Mesothelial cell of epicardium (in vitro differentiated cells): Measurements from ENCODE around the gene CDK5RAP2. TPM values are rescaled to one million over a fixed set of nuclear protein-coding genes. Genes with fewer than 3 reads are reported as not detected.

Experiments used
- DNase-seq, 2 experiments: peaks; one replicate each; pipeline ENCODE4 v3.0.0; 2021; ENCODE audit warnings: low spot score in 2 of 2; ENCODE audit not compliant: unreplicated experiment in 2 of 2
- H3K27ac Mint-ChIP-seq: 2 replicates; pipeline ENCODE4 v1.8.0; 2021; ENCODE audit warnings: mixed read lengths
- H3K27me3 Mint-ChIP-seq: 2 replicates; pipeline ENCODE4 v1.8.0; 2021; ENCODE audit warnings: low read depth, mixed read lengths
- H3K36me3 Mint-ChIP-seq: 2 replicates; pipeline ENCODE4 v1.8.0; 2021; ENCODE audit warnings: mixed read lengths
- H3K4me1 Mint-ChIP-seq: 2 replicates; pipeline ENCODE4 v1.8.0; 2021; ENCODE audit warnings: mixed read lengths
- H3K4me3 Mint-ChIP-seq: 2 replicates; pipeline ENCODE4 v1.8.0; 2021; ENCODE audit warnings: mild to moderate bottlenecking, moderate library complexity, mixed read lengths
- H3K9me3 Mint-ChIP-seq: 2 replicates; pipeline ENCODE4 v1.8.0; 2021; ENCODE audit warnings: mixed read lengths
- total RNA-seq: library from RNA; stranded (reverse); gene quantifications from 3 replicates; pipeline ENCODE4 v1.2.1, GENCODE V29; 2021
- TF ChIP-seq, protein P1 (sequence below): fragments of 200-600 bp; sonication (generic); IDR thresholded peaks from one replicate; pipeline ENCODE4 v1.5.0; 2021; ENCODE audit warnings: antibody characterized with exemption; ENCODE audit not compliant: unreplicated experiment

The CDK5RAP2 gene
- total RNA-seq, 1 donor from 2014 or later = 71.0 TPM

- TF ChIP-seq, protein P1, sequence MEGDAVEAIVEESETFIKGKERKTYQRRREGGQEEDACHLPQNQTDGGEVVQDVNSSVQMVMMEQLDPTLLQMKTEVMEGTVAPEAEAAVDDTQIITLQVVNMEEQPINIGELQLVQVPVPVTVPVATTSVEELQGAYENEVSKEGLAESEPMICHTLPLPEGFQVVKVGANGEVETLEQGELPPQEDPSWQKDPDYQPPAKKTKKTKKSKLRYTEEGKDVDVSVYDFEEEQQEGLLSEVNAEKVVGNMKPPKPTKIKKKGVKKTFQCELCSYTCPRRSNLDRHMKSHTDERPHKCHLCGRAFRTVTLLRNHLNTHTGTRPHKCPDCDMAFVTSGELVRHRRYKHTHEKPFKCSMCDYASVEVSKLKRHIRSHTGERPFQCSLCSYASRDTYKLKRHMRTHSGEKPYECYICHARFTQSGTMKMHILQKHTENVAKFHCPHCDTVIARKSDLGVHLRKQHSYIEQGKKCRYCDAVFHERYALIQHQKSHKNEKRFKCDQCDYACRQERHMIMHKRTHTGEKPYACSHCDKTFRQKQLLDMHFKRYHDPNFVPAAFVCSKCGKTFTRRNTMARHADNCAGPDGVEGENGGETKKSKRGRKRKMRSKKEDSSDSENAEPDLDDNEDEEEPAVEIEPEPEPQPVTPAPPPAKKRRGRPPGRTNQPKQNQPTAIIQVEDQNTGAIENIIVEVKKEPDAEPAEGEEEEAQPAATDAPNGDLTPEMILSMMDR = no peak
- DNase-seq = no peak
- Mint-ChIP-seq H3K36me3 (peaks cover 48% of the 10 kb centered on the region), H3K4me1 (peaks cover 3% of the 10 kb centered on the region), H3K4me3 (no peak overlapping the region), H3K9me3 (peaks cover 11% of the 10 kb centered on the region), H3K27ac (no peak overlapping the region), H3K27me3 (no peaks in the 10 kb centered on the region)
Observed at GRCh38 chr9:120453792-120454191, 126.2 kb downstream of the CDK5RAP2 start.

DNA sequence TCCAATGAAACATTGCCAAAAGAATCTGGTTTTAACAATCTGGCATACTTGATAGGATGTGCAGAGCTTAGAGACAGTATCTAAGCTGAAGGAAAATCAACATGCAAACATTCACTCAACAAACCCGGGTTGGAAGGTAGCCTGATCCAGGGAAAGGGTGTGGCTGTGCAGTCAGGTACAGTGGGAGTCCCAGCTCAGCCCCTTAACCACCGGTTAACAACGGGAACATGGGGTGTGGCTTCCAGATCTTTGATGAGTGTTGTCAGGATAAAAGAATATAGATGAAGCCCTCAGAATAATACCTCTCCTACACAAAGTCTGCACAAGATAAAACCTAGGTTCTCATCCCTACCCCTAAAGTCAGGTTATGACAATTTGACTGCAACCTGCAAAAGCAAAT lies 127.3 kb downstream of the CDK5RAP2 start:
- no peak overlapping the region for H3K4me3 Mint-ChIP-seq
- peaks cover 38% of the 10 kb centered on the region for H3K36me3 Mint-ChIP-seq
- H3K4me1 Mint-ChIP-seq = peaks cover 3% of the 10 kb centered on the region
- no peak for DNase-seq
- TF ChIP-seq, protein P1 = no peak
- no peak overlapping the region for H3K27ac Mint-ChIP-seq
- no peaks in the 10 kb centered on the region for H3K27me3 Mint-ChIP-seq
- peaks cover 11% of the 10 kb centered on the region for H3K9me3 Mint-ChIP-seq

GRCh38 chr9:120450916-120451315 lies 129.1 kb downstream of the CDK5RAP2 start:
- Mint-ChIP-seq H3K4me3 (no peak overlapping the region), H3K27me3 (no peaks in the 10 kb centered on the region), H3K9me3 (peaks cover 7% of the 10 kb centered on the region), H3K4me1 (peaks cover 3% of the 10 kb centered on the region), H3K36me3 (peaks cover 30% of the 10 kb centered on the region), H3K27ac (no peak overlapping the region)
- TF ChIP-seq, protein P1 = no peak
- DNase-seq = no peak

DNA sequence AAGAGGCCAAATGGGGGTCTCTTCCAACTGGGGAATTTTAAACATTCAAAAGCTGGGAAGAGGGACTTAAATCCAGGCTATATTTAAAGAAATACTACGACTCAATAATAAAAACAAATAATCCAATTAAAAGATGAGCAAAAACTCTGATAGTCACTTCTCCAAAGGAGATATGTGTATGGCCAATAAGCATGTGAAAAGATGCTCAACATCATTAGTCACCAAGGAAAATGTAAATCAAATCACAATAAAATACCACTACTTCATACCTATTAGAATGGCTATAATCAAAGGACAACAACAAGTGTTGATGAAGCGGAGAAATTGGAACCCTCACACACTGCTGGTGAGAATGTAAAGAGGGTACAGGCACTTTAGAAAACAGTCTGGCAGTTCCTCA lies 130.4 kb downstream of the CDK5RAP2 start:
- DNase-seq = no peak
- H3K4me3 Mint-ChIP-seq = no peak overlapping the region
- no peaks in the 10 kb centered on the region for H3K9me3 Mint-ChIP-seq
- peaks cover 3% of the 10 kb centered on the region for H3K4me1 Mint-ChIP-seq
- TF ChIP-seq, protein P1 = no peak
- H3K27ac Mint-ChIP-seq = no peak overlapping the region
- H3K27me3 Mint-ChIP-seq = no peaks in the 10 kb centered on the region
- H3K36me3 Mint-ChIP-seq = peaks cover 22% of the 10 kb centered on the region

- Mint-ChIP-seq H3K27me3 (no peaks in the 10 kb centered on the region), H3K27ac (no peak overlapping the region), H3K36me3 (peaks cover 15% of the 10 kb centered on the region), H3K4me3 (no peak overlapping the region), H3K9me3 (no peaks in the 10 kb centered on the region), H3K4me1 (peaks cover 2% of the 10 kb centered on the region)
- TF ChIP-seq, protein P1 = no peak
- no peak for DNase-seq
Observed at GRCh38 chr9:120447959-120448500, 131.9 kb downstream of the CDK5RAP2 start.

DNA sequence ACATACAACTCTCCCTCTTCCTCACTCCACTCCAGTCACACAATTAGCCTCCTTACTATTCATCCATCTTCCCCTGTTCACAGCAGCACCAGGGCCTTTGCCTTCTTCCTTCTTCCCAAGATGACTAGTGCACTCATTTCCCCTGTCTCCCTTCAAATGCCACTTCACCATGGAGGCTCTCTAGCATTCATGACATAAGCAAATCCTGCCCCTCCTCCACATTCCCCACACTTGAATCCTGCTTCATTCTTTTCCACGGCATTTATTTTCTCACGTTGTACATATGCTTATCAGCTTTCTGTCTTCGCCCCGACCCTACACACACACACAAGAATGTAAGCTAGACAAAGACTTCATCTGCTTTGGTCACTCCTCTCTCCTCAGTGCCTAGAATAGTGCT lies 133.3 kb downstream of the CDK5RAP2 start:
- Mint-ChIP-seq H3K27ac (no peak overlapping the region), H3K9me3 (no peaks in the 10 kb centered on the region), H3K27me3 (no peaks in the 10 kb centered on the region), H3K36me3 (peaks cover 10% of the 10 kb centered on the region), H3K4me1 (peaks cover 1% of the 10 kb centered on the region), H3K4me3 (no peak overlapping the region)
- TF ChIP-seq, protein P1 = no peak
- DNase-seq = no peak
